22Rv1 (cell line): ENCODE data around the gene DHX32.

ENCODE experiments used
- ZFX ChIP-seq: fragments of 450-650 bp; IDR thresholded peaks from 2 replicates; pipeline ENCODE4 v1.6.1; 2017; ENCODE audit warnings: antibody characterized with exemption, borderline replicate concordance
- TF ChIP-seq, protein P1 (sequence below): fragments of 450-650 bp; IDR thresholded peaks from 2 replicates; pipeline ENCODE4 v1.5.1; 2017; ENCODE audit warnings: mild to moderate bottlenecking

DNA sequence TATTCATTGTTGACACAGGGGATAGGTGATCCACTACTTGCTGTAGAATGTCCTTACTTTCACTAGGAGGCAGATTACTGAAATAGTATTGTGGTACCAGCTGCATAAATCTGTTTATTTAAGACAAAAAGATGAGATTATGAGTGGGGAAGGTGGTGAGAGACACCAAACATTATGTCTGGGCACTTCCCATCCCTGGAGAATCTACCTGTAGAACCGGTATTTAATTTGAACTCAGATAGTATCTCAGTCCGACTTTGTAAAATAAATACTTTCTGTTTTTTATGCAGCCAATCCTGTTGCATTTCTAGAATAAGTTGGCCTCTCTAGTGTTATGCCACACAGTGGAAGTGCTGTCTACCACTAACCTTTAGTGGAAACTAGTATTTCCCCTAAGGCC is 44.3 kb downstream of the DHX32 start:
- TF ChIP-seq, protein P1, sequence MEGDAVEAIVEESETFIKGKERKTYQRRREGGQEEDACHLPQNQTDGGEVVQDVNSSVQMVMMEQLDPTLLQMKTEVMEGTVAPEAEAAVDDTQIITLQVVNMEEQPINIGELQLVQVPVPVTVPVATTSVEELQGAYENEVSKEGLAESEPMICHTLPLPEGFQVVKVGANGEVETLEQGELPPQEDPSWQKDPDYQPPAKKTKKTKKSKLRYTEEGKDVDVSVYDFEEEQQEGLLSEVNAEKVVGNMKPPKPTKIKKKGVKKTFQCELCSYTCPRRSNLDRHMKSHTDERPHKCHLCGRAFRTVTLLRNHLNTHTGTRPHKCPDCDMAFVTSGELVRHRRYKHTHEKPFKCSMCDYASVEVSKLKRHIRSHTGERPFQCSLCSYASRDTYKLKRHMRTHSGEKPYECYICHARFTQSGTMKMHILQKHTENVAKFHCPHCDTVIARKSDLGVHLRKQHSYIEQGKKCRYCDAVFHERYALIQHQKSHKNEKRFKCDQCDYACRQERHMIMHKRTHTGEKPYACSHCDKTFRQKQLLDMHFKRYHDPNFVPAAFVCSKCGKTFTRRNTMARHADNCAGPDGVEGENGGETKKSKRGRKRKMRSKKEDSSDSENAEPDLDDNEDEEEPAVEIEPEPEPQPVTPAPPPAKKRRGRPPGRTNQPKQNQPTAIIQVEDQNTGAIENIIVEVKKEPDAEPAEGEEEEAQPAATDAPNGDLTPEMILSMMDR, result no peak
- no peak for TF ChIP-seq ZFX
